ENCODE data around the gene FAM200C. TPM values are rescaled to one million over a fixed set of nuclear protein-coding genes. Genes with fewer than 3 reads are reported as not detected.

FAM200C gene
- total and polyA plus RNA-seq, 8 donors, result 0.29 to 7.2 (median 1.6) TPM

DNA sequence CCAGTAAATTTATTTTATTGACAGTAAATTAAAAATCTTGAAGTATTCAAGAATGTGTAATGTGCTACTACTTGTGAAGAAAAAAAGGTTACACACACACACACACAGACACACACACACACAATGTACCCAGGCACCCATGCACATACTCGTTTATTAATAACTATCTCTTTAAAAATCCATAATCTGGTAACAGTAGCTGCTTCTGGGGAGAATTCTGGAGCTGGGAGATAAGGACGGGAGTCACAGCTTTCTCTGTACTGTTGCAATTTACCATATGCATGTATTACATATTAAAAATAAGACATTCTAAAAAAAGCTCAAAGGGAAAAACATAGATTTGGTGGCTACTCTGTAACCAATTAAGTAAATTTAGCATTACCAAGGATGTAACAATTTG is 21.5 kb downstream of the FAM200C start:
- Histone ChIP-seq H3K27me3 (no peaks in the 10 kb centered on the region), H3K9me3 (no peaks in the 10 kb centered on the region), H3K27ac (no peak overlapping the region), H3K4me1 (no peaks in the 10 kb centered on the region), H3K36me3 (no peaks in the 10 kb centered on the region), H3K4me3 (no peak overlapping the region)
- DNase-seq, result no peak
- WGBS, 5 donors, result 41 to 62% (median 47%) methylated on average over 2 of the region's 2 CpGs
- TF ChIP-seq POLR2AphosphoS5 (IDR thresholded peaks at IDR 0.05) (no peak), POLR2A (IDR thresholded peaks at IDR 0.05) (no peak), EP300 (IDR thresholded peaks at IDR 0.05) (no peak)
- TF ChIP-seq, protein P1, sequence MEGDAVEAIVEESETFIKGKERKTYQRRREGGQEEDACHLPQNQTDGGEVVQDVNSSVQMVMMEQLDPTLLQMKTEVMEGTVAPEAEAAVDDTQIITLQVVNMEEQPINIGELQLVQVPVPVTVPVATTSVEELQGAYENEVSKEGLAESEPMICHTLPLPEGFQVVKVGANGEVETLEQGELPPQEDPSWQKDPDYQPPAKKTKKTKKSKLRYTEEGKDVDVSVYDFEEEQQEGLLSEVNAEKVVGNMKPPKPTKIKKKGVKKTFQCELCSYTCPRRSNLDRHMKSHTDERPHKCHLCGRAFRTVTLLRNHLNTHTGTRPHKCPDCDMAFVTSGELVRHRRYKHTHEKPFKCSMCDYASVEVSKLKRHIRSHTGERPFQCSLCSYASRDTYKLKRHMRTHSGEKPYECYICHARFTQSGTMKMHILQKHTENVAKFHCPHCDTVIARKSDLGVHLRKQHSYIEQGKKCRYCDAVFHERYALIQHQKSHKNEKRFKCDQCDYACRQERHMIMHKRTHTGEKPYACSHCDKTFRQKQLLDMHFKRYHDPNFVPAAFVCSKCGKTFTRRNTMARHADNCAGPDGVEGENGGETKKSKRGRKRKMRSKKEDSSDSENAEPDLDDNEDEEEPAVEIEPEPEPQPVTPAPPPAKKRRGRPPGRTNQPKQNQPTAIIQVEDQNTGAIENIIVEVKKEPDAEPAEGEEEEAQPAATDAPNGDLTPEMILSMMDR (IDR thresholded peaks at IDR 0.05), result no peak
- intact Hi-C loops (cut with DNase I; ENCODE audit: low total_unique reads), result no loop called here

DNA sequence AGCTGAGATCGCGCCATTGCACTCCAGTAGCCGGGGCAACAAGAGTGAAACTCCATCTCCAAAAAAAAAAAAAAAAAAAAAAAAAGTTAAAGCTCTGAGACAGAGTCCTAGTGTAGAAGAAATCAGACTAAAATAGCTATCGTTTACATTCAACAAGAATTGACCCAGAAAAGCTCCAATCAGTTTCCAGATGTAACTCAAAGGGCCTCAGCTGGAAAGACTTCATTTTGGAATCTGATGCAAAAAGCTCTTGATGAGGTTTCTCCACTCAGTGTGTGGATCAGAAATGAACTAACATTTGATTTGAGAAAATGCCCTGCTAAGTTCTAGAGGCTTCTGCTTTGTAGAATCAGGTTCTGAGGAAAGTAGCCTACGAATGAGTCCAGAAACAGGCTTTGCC is 22.2 kb downstream of the FAM200C start:
- TF ChIP-seq POLR2AphosphoS5 (IDR thresholded peaks at IDR 0.05) (no peak), POLR2A (IDR thresholded peaks at IDR 0.05) (no peak), EP300 (IDR thresholded peaks at IDR 0.05) (no peak)
- TF ChIP-seq, protein P1 (IDR thresholded peaks at IDR 0.05), result no peak
- DNase-seq, result no peak
- 76 to 84% (median 83%) methylated on average over 5 of the region's 5 CpGs for WGBS, 5 donors

DNA sequence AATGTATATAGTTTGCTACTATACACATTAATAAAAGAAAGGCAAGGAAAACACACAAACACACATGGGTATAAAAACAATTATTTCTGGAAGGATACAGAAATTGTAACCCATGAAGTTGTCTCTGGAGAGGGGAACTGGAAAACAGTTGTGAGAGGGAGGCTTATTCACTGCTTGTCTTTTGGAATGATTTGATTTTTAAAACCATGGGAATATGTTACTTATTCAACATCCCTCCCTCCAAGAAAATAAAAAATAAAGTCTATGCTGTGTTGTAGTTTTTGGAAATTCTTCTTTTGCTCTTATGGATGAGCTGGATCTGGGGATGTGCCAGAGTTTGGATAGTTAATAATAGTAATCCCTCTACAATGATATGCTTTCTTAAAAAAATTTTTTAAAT is 23.4 kb downstream of the FAM200C start:
- intact Hi-C loops (cut with DNase I; ENCODE audit: low total_unique reads), result no loop called here
- TF ChIP-seq POLR2A (IDR thresholded peaks at IDR 0.05) (no peak), EP300 (IDR thresholded peaks at IDR 0.05) (no peak), POLR2AphosphoS5 (IDR thresholded peaks at IDR 0.05) (no peak)
- TF ChIP-seq, protein P1 (IDR thresholded peaks at IDR 0.05), result no peak

More for the DNA sequence above, 22.2 kb downstream of the FAM200C start:
- H3K4me3 ChIP-seq, result no peak overlapping the region
- no peaks in the 10 kb centered on the region for H3K9me3 ChIP-seq
- H3K27me3 ChIP-seq, result no peaks in the 10 kb centered on the region
- H3K4me1 ChIP-seq, result no peaks in the 10 kb centered on the region
- H3K36me3 ChIP-seq, result no peaks in the 10 kb centered on the region
- no peak overlapping the region for H3K27ac ChIP-seq
- intact Hi-C loops (cut with DNase I; ENCODE audit: low total_unique reads), result no loop called here

DNA sequence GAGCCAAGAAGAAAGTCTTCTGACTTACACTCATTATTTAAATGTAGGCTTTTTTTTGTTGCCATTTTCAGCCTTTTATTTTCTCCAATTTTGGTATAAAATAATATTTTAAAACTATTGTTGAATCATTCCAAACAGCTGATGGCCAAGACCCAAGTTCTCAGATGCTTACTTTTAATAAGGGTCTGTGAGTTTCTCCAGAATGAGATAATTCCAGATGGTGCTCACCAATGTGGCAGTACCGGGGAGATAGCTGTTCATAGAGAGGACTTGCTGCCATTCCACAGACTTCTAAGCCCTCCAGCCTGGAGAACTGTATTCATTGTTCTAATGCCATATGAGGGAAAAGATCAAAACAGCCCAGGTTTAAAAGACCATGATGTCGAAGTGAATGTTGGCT is 24.2 kb downstream of the FAM200C start:
- no peaks in the 10 kb centered on the region for H3K36me3 ChIP-seq
- TF ChIP-seq EP300 (IDR thresholded peaks at IDR 0.05), result no peak
- TF ChIP-seq POLR2AphosphoS5 (IDR thresholded peaks at IDR 0.05), result no peak
- TF ChIP-seq, protein P1 (IDR thresholded peaks at IDR 0.05), result no peak
- TF ChIP-seq POLR2A (IDR thresholded peaks at IDR 0.05), result no peak
- DNase-seq, result no peak
- no peak overlapping the region for H3K4me3 ChIP-seq
- no peak overlapping the region for H3K27ac ChIP-seq
- 64 to 82% (median 79%) methylated on average over 2 of the region's 2 CpGs for WGBS, 5 donors
- peaks cover 0 to 2% (median under 1%) of the 10 kb centered on the region in 4 donors for H3K4me1 ChIP-seq
- intact Hi-C loops (cut with DNase I; ENCODE audit: low total_unique reads), result no loop called here
- peaks cover 0 to 1% (median 0%) of the 10 kb centered on the region in 3 donors for H3K27me3 ChIP-seq
- H3K9me3 ChIP-seq, result no peaks in the 10 kb centered on the region

More for the DNA sequence above, 23.4 kb downstream of the FAM200C start:
- Histone ChIP-seq H3K27me3 (no peaks in the 10 kb centered on the region), H3K27ac (no peak overlapping the region), H3K36me3 (no peaks in the 10 kb centered on the region), H3K4me3 (no peak overlapping the region), H3K9me3 (no peaks in the 10 kb centered on the region), H3K4me1 (no peaks in the 10 kb centered on the region)
- DNase-seq, result no peak
